Measurements from ENCODE around the gene SESTD1. TPM values are rescaled to one million over a fixed set of nuclear protein-coding genes. Genes with fewer than 3 reads are reported as not detected.
"Not testable (repeated sequence)": the region's sequence is repeated elsewhere in the genome, so short reads cannot be mapped to it uniquely, and the experiment has no call there.

SESTD1 gene
- total and polyA plus RNA-seq, 2 of the 8 experiments (the other 6 are each of a cell fraction or from before 2014, with no cell fraction given): 5.2 to 49.6 TPM

DNA sequence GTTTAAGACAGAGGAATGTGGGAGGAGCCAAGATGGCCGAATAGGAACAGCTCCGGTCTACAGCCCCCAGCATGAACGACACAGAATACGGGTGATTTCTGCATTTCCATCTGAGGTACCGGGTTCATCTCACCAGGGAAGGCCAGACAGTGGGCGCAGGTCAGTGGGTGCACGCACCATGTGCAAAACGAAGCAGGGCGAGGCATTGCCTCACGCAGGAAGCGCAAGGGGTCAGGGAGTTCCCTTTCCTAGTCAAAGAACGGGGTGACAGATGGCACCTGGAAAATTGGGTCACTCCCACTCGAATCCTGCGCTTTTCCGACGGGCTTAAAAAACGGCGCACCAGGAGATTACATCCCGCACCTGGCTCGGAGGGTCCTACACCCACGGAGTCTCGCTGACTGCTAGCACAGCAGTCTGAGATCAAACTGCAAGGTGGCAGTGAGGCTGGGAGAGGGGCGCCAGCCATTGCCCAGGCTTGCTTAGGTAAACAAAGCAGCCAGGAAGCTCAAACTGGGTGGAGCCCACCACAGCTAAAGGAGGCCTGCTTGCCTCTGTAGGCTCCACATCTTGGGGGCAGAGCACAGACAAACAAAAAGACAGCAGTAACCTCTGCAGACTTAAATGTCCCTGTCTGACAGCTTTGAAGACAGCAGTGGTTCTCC is 68.6 kb downstream of the SESTD1 start:
- peaks cover 0 to 21% of the 10 kb centered on the region in 2 experiments; a peak in 2 of 4 replicates for H3K79me2 ChIP-seq (ENCODE audit: control insufficient read depth in 1 of 2, insufficient read depth in 2 of 2, low read length in 2 of 2)
- H2BK15ac ChIP-seq (ENCODE audit: low read length); H3K4ac ChIP-seq (replicated peaks; ENCODE audit: insufficient read length, low read depth, low read length); H3K4me2 ChIP-seq (ENCODE audit: insufficient read depth in 1 of 2, low read depth in 2 of 2, low read length in 2 of 2); DNase-seq (ENCODE audit: low read depth in 1 of 2, low spot score in 2 of 2); H4K91ac ChIP-seq (replicated peaks; ENCODE audit: insufficient read length, low read length); H3K79me1 ChIP-seq (ENCODE audit: low read depth, low read length); H4K20me1 ChIP-seq (replicated peaks in 1 of 2; ENCODE audit: control insufficient read depth in 1 of 2, insufficient read depth in 2 of 2, low read length in 2 of 2); H3K14ac ChIP-seq (ENCODE audit: insufficient read length); H3K4me3 ChIP-seq (ENCODE audit: extremely low read depth in 1 of 4, insufficient read depth in 2 of 4, low read depth in 3 of 4, low read length in 4 of 4); H3K4me1 ChIP-seq (replicated peaks in 1 of 4; ENCODE audit: control insufficient read depth in 3 of 4, insufficient read depth in 4 of 4, low read length in 3 of 4); H2AK5ac ChIP-seq (ENCODE audit: low read depth, low read length); H3K36me3 ChIP-seq (ENCODE audit: control insufficient read depth in 2 of 4, insufficient read depth in 4 of 4, low read length in 3 of 4); H2BK20ac ChIP-seq (ENCODE audit: low read length); H3K18ac ChIP-seq (ENCODE audit: extremely low read depth, low read length); CTCF ChIA-PET (ENCODE audit: partially characterized antibody); H3K56ac ChIP-seq (replicated peaks; ENCODE audit: insufficient read length, low read depth, low read length); H3K27me3 ChIP-seq (replicated peaks in 1 of 4; ENCODE audit: control insufficient read depth in 3 of 4, extremely low read depth in 1 of 4, insufficient read depth in 3 of 4, low read length in 3 of 4); H4K8ac ChIP-seq (ENCODE audit: extremely low read depth, insufficient read depth, low read length); H4K5ac ChIP-seq (ENCODE audit: insufficient read length, low read depth, low read length); H2BK12ac ChIP-seq (ENCODE audit: low read depth, low read length); H3K9ac ChIP-seq (replicated peaks in 1 of 4; ENCODE audit: extremely low read depth in 1 of 4, low read depth in 3 of 4, low read length in 3 of 4); H3K23ac ChIP-seq (ENCODE audit: insufficient read length); H3K27ac ChIP-seq (ENCODE audit: low read depth, low read length); H2AFZ ChIP-seq (ENCODE audit: low read length); H2BK5ac ChIP-seq (ENCODE audit: low read depth, low read length); FAIRE-seq; H3K23me2 ChIP-seq (ENCODE audit: low read depth, low read length); H2BK120ac ChIP-seq (replicated peaks; ENCODE audit: low read depth, low read length); H3K9me3 ChIP-seq (ENCODE audit: insufficient read depth in 2 of 2, low read depth in 1 of 2, low read length in 1 of 2): not testable (repeated sequence)
- 93% methylated on average over 23 of the region's 23 CpGs; no CpG with 5 or more reads in 1 of the 2 experiments for WGBS, 2 experiments (ENCODE audit: extremely low coverage in 1 of 2, insufficient coverage in 1 of 2, insufficient read length in 1 of 2, insufficient replicate concordance in 2 of 2, low coverage in 1 of 2, low lambda C conversion rate in 2 of 2, missing lambda C conversion rate in 1 of 2)
- POLR2A ChIA-PET (ENCODE audit: partially characterized antibody): interaction anchor here (0.7 kb wide), 1 partner anchor 1691 kb away, joined by 3 read pairs; no protein-coding TSS in a partner anchor
